Dendritic cell treated with granulocyte-macrophage colony-stimulating factor and Interleukin-4, amounts not matched to agents 40 ng/mL and 50 ng/mL, for 4 days (primary cell): ENCODE measurements around the gene RTF2.

Source experiments
- H3K27ac Mint-ChIP-seq: one replicate; pipeline ENCODE4 v1.8.0; 2022; ENCODE audit warnings: mild to moderate bottlenecking, mixed read lengths
- H3K27me3 Mint-ChIP-seq: one replicate; pipeline ENCODE4 v1.8.0; 2022; ENCODE audit warnings: mild to moderate bottlenecking, mixed read lengths
- H3K36me3 Mint-ChIP-seq: one replicate; pipeline ENCODE4 v1.8.0; 2022; ENCODE audit warnings: low read depth, mixed read lengths
- H3K4me1 Mint-ChIP-seq: one replicate; pipeline ENCODE4 v1.8.0; 2022; ENCODE audit warnings: low read depth, mixed read lengths
- H3K4me3 Mint-ChIP-seq: one replicate; pipeline ENCODE4 v1.8.0; 2022; ENCODE audit warnings: mild to moderate bottlenecking, moderate library complexity, mixed read lengths
- H3K9me3 Mint-ChIP-seq: one replicate; pipeline ENCODE4 v1.8.0; 2022; ENCODE audit warnings: mixed read lengths
- intact Hi-C: fragments of 100-400 bp; cut with micrococcal nuclease; formaldehyde crosslinking; loops from one replicate; pipeline ENCODE4 v1.15.0; 2022

The RTF2 gene

DNA sequence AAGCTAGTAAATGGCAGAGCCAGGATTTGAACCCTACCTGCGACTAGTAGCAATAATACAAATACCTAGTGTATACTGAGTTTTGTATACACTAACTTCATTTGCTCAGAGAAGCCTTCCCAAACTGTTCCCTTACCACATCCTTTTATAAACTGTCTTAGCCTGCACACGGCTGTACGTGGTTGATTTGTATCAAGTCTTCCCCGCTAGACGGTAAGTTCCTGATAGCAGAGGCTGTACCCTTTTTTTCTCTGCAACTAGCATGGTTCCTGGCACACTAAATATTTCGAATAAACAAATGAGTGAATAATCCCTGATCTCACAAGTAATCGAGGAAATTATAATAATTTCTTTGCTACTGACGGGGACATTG lies 636 bp downstream of the RTF2 start:
- peak overlapping the region; percentile 99 for H3K27ac Mint-ChIP-seq
- intact Hi-C loops = loop anchor here (2.0 kb wide), 2 partner anchors 56 to 68 kb away; partner anchors contain the start of gene CASS4
- no peaks in the 10 kb centered on the region for H3K9me3 Mint-ChIP-seq
- peaks cover 63% of the 10 kb centered on the region for H3K4me1 Mint-ChIP-seq
- H3K4me3 Mint-ChIP-seq = peak overlapping the region; percentile 100
- peaks cover 50% of the 10 kb centered on the region for H3K36me3 Mint-ChIP-seq
- no peaks in the 10 kb centered on the region for H3K27me3 Mint-ChIP-seq

GRCh38 chr20:56483970-56484369 lies 15.5 kb downstream of the RTF2 start:
- H3K27ac Mint-ChIP-seq = peak overlapping the region; percentile 65
- H3K4me1 Mint-ChIP-seq = peaks cover 43% of the 10 kb centered on the region
- H3K36me3 Mint-ChIP-seq = peaks cover 94% of the 10 kb centered on the region
- intact Hi-C loops = no loop called here
- no peaks in the 10 kb centered on the region for H3K27me3 Mint-ChIP-seq
- peak overlapping the region; percentile 39 for H3K4me3 Mint-ChIP-seq
- no peaks in the 10 kb centered on the region for H3K9me3 Mint-ChIP-seq

DNA sequence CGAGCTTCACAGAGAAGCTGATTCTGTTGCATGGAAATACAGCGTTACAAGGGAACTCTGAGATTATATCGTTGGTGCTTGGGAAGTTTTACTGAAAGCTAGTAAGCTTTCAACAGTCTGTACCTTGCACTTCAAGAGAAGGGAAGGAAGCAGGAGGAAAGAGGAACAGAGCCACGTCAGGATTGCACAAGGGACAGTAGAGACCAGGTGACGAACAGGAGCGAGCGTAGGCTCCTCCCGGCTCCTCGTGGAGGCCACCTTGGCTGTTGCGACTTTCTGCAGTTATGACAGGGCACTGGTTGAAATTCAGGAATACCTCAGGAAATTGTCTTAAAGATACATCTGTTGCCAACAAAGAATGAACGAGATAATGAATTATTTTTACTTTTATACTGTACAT lies 18.8 kb downstream of the RTF2 start:
- intact Hi-C loops = no loop called here
- Mint-ChIP-seq H3K36me3 (peaks cover 94% of the 10 kb centered on the region), H3K27ac (peak overlapping the region; percentile 63), H3K4me3 (no peak overlapping the region), H3K4me1 (peaks cover 38% of the 10 kb centered on the region), H3K27me3 (no peaks in the 10 kb centered on the region), H3K9me3 (no peaks in the 10 kb centered on the region)

DNA sequence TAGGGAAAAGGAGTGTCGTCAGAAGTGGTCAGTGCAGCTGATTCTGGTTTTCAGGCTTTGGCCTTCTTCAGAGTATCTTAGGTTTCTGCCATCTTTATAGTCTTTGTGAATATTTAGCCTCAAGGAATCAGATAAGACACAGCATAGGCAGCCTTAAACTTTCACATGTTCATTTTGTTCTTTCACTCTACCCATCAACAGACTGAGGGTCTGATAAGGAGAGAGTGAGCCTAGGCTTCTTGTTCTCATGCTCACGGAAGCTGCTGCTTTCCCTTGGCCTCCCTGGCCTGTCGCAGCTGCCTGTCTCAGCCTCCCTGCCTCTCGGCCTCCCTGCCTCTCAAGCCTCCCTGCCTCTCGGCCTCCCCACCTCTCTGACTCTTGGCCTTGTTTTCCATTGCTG lies 20.1 kb downstream of the RTF2 start:
- no peak overlapping the region for H3K27ac Mint-ChIP-seq
- peaks cover 99% of the 10 kb centered on the region for H3K36me3 Mint-ChIP-seq
- intact Hi-C loops = no loop called here
- H3K4me3 Mint-ChIP-seq = no peak overlapping the region
- H3K9me3 Mint-ChIP-seq = no peaks in the 10 kb centered on the region
- no peaks in the 10 kb centered on the region for H3K27me3 Mint-ChIP-seq
- peaks cover 30% of the 10 kb centered on the region for H3K4me1 Mint-ChIP-seq

DNA sequence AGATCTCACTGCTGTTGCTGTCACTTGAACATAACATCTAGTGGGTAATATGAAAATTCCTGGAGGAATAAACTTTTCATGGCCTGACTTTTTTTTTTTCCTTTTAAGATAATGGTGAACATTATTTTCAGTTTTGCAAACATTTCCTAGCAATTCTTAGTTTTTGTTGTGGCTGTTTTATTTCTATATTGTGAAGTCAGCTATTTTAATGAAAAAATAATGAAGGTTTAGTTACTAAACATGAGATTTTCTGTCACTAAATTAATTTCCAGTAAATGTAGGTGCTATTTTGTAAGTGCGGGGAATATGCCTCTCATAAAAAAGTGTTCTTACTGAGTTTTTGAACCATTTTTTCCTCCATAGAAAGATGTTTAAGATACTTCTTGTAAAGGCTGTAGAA lies 32.7 kb downstream of the RTF2 start:
- no peak overlapping the region for H3K4me3 Mint-ChIP-seq
- H3K36me3 Mint-ChIP-seq = peaks cover 58% of the 10 kb centered on the region
- no peak overlapping the region for H3K27ac Mint-ChIP-seq
- H3K4me1 Mint-ChIP-seq = no peaks in the 10 kb centered on the region
- intact Hi-C loops = no loop called here
- H3K9me3 Mint-ChIP-seq = peaks cover 8% of the 10 kb centered on the region
- no peaks in the 10 kb centered on the region for H3K27me3 Mint-ChIP-seq

GRCh38 chr20:56503916-56504315 lies 35.5 kb downstream of the RTF2 start:
- no peaks in the 10 kb centered on the region for H3K27me3 Mint-ChIP-seq
- peaks cover 52% of the 10 kb centered on the region for H3K36me3 Mint-ChIP-seq
- H3K27ac Mint-ChIP-seq = no peak overlapping the region
- no peak overlapping the region for H3K4me3 Mint-ChIP-seq
- no peaks in the 10 kb centered on the region for H3K9me3 Mint-ChIP-seq
- H3K4me1 Mint-ChIP-seq = peaks cover 4% of the 10 kb centered on the region
- intact Hi-C loops = no loop called here

DNA sequence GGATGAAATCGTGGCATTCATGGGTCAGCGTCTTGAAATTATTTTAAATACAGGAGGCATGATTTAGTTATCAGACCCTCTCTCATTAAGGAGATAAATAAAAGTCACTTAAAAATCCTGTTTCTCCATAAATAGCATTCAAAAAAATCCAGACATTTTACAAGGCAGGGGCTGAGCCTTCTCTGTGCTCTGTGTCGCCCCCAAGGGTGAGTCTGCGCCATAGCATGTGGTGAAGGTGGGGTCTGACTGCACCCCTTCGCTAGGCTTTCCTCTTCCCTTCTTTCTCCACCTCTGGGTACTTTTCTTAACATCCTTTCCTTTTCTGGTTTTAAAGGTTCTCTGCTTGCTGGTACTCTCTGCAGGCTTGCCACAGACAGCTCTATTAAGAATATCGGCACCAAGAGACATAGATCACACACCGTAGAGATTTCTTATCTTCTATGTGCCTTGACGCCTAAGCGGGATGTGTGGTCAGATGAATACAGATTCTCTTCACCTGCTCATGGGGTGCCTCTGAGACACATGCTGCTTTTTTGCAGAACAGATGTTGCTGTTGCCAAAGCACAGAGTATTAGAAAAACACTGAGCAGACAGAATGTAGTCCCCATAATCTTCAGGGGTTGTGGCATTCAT lies 36.1 kb downstream of the RTF2 start:
- Mint-ChIP-seq H3K4me1 (peaks cover 4% of the 10 kb centered on the region), H3K27me3 (no peaks in the 10 kb centered on the region), H3K27ac (no peak overlapping the region), H3K36me3 (peaks cover 56% of the 10 kb centered on the region), H3K4me3 (no peak overlapping the region), H3K9me3 (no peaks in the 10 kb centered on the region)
- intact Hi-C loops = no loop called here

DNA sequence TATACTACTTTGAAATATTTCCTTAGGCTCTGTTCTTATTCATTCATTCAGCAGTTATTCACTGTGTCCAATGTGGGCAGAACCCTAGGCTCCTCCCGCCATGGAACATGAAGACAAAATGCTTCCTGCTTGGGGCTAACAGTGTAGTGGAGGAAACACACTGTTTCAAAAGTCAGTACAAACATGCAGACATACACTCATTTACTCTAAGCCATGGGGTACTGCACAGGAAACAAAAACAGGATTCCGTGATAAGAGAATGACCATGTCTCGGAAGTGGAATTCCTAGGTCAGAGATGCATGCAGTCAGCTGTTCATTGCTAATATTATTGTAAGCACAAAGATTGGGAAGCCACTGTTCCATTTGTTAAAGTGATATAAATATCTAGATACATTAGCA lies 37.7 kb downstream of the RTF2 start:
- H3K4me3 Mint-ChIP-seq = no peak overlapping the region
- H3K27me3 Mint-ChIP-seq = no peaks in the 10 kb centered on the region
- H3K4me1 Mint-ChIP-seq = peaks cover 4% of the 10 kb centered on the region
- no peaks in the 10 kb centered on the region for H3K9me3 Mint-ChIP-seq
- H3K27ac Mint-ChIP-seq = no peak overlapping the region
- H3K36me3 Mint-ChIP-seq = peaks cover 48% of the 10 kb centered on the region
- intact Hi-C loops = no loop called here

DNA sequence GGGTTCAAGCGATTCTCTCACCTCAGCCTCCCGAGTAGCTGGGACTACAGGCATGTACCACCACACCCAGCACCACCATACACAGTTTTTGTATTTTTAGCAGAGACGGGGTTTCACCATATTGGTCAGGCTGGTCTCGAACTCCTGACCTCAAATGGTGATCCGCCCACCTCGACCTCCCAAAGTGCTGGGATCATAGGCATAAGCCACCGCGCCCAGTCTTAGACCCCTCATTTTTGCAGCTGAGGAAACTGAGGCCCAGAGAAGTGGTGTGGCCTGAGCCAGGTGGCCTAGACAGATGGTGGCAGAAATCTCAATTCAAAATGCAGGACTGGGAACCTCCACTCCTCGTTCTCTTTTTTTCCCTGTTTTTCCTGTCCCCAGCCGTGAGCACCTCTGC lies 43.5 kb downstream of the RTF2 start:
- intact Hi-C loops = no loop called here
- Mint-ChIP-seq H3K4me3 (no peak overlapping the region), H3K9me3 (no peaks in the 10 kb centered on the region), H3K36me3 (peaks cover 82% of the 10 kb centered on the region), H3K27me3 (no peaks in the 10 kb centered on the region), H3K27ac (no peak overlapping the region), H3K4me1 (peaks cover 4% of the 10 kb centered on the region)

DNA sequence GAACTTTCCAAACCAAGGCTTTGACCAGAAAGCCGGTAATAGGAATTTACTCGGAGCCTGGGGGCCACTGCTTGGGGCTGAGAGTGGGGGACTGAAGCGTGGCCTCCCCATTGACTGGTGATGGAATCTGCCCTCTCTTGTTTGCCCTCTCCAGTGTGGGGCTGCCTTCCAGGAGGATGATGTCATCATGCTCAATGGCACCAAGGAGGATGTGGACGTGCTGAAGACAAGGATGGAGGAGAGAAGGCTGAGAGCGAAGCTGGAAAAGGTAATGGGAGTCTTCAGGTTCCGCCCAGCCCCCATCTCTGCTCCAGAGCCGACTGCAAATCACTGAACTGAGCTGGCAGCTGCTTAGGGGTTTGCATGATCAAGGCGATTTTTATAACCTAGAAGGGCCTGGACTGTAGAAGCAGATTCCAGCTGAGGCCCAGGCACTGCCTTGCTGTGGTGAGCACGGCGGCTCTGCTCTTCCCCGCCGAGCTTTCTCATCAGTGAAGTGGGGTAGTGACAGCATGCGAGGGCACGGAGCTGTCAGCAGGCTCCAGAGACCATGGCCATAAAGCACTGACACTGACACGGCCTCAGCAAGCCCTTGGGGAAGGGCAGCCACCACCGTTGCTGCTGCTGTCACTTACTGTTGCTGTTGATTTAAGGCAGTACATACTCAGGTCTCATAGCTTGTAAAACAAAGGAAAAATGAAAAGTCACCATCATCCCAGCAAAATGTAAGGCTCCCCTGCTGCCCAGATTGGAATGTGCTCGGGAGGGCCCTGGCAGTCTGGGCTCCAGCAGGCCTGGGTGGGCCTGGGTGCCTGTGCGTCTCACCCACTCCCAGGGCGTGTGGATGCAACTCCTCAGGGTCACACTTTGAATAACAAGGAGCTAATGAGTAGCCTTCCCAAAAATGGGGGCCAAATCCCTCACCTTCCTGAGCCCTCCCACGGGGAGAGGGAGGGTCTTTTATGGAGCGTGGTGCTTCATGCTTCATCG lies 45.0 kb downstream of the RTF2 start:
- H3K27me3 Mint-ChIP-seq = no peaks in the 10 kb centered on the region
- H3K27ac Mint-ChIP-seq = no peak overlapping the region
- intact Hi-C loops = no loop called here
- H3K36me3 Mint-ChIP-seq = peaks cover 86% of the 10 kb centered on the region
- no peak overlapping the region for H3K4me3 Mint-ChIP-seq
- H3K9me3 Mint-ChIP-seq = peaks cover 9% of the 10 kb centered on the region
- no peaks in the 10 kb centered on the region for H3K4me1 Mint-ChIP-seq

- H3K27ac Mint-ChIP-seq = no peak overlapping the region
- H3K9me3 Mint-ChIP-seq = peaks cover 36% of the 10 kb centered on the region
- H3K27me3 Mint-ChIP-seq = no peaks in the 10 kb centered on the region
- intact Hi-C loops = no loop called here
- no peaks in the 10 kb centered on the region for H3K4me1 Mint-ChIP-seq
- H3K4me3 Mint-ChIP-seq = no peak overlapping the region
- H3K36me3 Mint-ChIP-seq = peaks cover 99% of the 10 kb centered on the region
Measured at GRCh38 chr20:56516631-56517030, 48.2 kb downstream of the RTF2 start.

- intact Hi-C loops = no loop called here
- Mint-ChIP-seq H3K9me3 (peaks cover 36% of the 10 kb centered on the region), H3K4me3 (no peak overlapping the region), H3K27ac (no peak overlapping the region), H3K27me3 (no peaks in the 10 kb centered on the region), H3K4me1 (no peaks in the 10 kb centered on the region), H3K36me3 (peaks cover 95% of the 10 kb centered on the region)
Measured at GRCh38 chr20:56517211-56517610, 48.8 kb downstream of the RTF2 start.

GRCh38 chr20:56517641-56518040 lies 49.2 kb downstream of the RTF2 start:
- Mint-ChIP-seq H3K4me1 (no peaks in the 10 kb centered on the region), H3K4me3 (no peak overlapping the region), H3K27me3 (no peaks in the 10 kb centered on the region), H3K9me3 (peaks cover 36% of the 10 kb centered on the region), H3K36me3 (peaks cover 90% of the 10 kb centered on the region), H3K27ac (no peak overlapping the region)
- intact Hi-C loops = no loop called here

DNA sequence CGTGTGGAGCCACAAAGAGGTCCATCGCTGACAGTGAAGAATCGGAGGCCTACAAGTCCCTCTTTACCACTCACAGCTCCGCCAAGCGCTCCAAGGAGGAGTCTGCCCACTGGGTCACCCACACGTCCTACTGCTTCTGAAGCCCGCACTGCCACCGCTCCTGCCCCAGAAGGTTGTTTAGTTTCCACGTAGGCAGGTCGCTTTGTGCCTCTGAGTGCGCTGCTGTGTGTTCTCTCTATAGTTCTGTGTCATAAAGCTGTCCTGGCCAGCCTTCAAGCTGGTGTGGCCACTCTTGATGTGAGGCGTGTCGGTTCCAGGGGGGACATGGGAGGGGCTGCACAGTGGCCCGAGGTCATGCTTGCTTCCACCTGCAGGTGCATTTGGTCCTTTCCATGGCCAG lies 49.7 kb downstream of the RTF2 start:
- no peaks in the 10 kb centered on the region for H3K4me1 Mint-ChIP-seq

More for the DNA sequence above, 49.7 kb downstream of the RTF2 start:
- intact Hi-C loops = no loop called here
- Mint-ChIP-seq H3K27me3 (no peaks in the 10 kb centered on the region), H3K36me3 (peaks cover 86% of the 10 kb centered on the region), H3K27ac (no peak overlapping the region), H3K4me3 (no peak overlapping the region), H3K9me3 (peaks cover 36% of the 10 kb centered on the region)
